ENCODE data around the gene CCDC57. TPM values are rescaled to one million over a fixed set of nuclear protein-coding genes. Genes with fewer than 3 reads are reported as not detected.
A peak's percentile ranks its signal among the peaks of the same experiment; 100 is the strongest.

CCDC57 gene
- total and polyA plus RNA-seq, 9 of the 15 experiments (the other 6 are each of a cell fraction or from before 2014, with no cell fraction given) = 0.83 to 36.2 (median 13.6) TPM

- TF ChIP-seq ERF (CRISPR knock-in tag; IDR thresholded peaks at IDR 0.05) (0 out of 2 replicates have a peak, but pooled peaks have one; percentile 16), TAL1 (IDR thresholded peaks at IDR 0.05) (no peak), TAF1 (IDR thresholded peaks at IDR 0.05; ENCODE audit: control insufficient read depth, extremely low read depth, insufficient read depth, low read length, severe bottlenecking) (peak; percentile 36), ZNF75A (CRISPR knock-in tag; IDR thresholded peaks at IDR 0.05) (no peak), ETV6 (IDR thresholded peaks at IDR 0.05; ENCODE audit: borderline replicate concordance in 1 of 2, low read depth in 2 of 2, low read length in 1 of 2) (no peak), ETV6 (CRISPR knock-in tag; IDR thresholded peaks at IDR 0.05; ENCODE audit: borderline replicate concordance) (0 out of 2 replicates have a peak, but pooled peaks have one; percentile 52), SIN3B (IDR thresholded peaks at IDR 0.05; ENCODE audit: low read depth) (peak; percentile 61), HMGN3 (IDR thresholded peaks at IDR 0.05; ENCODE audit: borderline replicate concordance, extremely low read depth, insufficient read length, low read depth, low read length) (peak; percentile 31), NFIX (CRISPR knock-in tag; IDR thresholded peaks at IDR 0.05; ENCODE audit: low read depth) (no peak), U2AF2 (optimal IDR thresholded peaks at IDR 0.05; ENCODE audit: low read depth, low read length) (no peak), PCBP1 (IDR thresholded peaks at IDR 0.05; ENCODE audit: low read depth, low read length, poor library complexity, severe bottlenecking) (peak; percentile 67), ZC3H11A (IDR thresholded peaks at IDR 0.05; ENCODE audit: low read depth, low read length) (no peak), KAT7 (CRISPR knock-in tag; IDR thresholded peaks at IDR 0.05; ENCODE audit: borderline replicate concordance) (0 out of 2 replicates have a peak, but pooled peaks have one; percentile 32)
- TF ChIP-seq, protein P1, sequence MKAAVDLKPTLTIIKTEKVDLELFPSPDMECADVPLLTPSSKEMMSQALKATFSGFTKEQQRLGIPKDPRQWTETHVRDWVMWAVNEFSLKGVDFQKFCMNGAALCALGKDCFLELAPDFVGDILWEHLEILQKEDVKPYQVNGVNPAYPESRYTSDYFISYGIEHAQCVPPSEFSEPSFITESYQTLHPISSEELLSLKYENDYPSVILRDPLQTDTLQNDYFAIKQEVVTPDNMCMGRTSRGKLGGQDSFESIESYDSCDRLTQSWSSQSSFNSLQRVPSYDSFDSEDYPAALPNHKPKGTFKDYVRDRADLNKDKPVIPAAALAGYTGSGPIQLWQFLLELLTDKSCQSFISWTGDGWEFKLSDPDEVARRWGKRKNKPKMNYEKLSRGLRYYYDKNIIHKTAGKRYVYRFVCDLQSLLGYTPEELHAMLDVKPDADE (conservative IDR thresholded peaks at IDR 0.05; ENCODE audit: control insufficient read depth, low read depth, low read length) = peak; percentile 25; the same call in 1 of the 2 replicates
- TF ChIP-seq, protein P2, sequence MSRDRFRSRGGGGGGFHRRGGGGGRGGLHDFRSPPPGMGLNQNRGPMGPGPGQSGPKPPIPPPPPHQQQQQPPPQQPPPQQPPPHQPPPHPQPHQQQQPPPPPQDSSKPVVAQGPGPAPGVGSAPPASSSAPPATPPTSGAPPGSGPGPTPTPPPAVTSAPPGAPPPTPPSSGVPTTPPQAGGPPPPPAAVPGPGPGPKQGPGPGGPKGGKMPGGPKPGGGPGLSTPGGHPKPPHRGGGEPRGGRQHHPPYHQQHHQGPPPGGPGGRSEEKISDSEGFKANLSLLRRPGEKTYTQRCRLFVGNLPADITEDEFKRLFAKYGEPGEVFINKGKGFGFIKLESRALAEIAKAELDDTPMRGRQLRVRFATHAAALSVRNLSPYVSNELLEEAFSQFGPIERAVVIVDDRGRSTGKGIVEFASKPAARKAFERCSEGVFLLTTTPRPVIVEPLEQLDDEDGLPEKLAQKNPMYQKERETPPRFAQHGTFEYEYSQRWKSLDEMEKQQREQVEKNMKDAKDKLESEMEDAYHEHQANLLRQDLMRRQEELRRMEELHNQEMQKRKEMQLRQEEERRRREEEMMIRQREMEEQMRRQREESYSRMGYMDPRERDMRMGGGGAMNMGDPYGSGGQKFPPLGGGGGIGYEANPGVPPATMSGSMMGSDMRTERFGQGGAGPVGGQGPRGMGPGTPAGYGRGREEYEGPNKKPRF (IDR thresholded peaks at IDR 0.05; ENCODE audit: low read depth, low read length) = peak; percentile 52; the same call in 1 of the 2 replicates
- TF ChIP-seq, protein P3, sequence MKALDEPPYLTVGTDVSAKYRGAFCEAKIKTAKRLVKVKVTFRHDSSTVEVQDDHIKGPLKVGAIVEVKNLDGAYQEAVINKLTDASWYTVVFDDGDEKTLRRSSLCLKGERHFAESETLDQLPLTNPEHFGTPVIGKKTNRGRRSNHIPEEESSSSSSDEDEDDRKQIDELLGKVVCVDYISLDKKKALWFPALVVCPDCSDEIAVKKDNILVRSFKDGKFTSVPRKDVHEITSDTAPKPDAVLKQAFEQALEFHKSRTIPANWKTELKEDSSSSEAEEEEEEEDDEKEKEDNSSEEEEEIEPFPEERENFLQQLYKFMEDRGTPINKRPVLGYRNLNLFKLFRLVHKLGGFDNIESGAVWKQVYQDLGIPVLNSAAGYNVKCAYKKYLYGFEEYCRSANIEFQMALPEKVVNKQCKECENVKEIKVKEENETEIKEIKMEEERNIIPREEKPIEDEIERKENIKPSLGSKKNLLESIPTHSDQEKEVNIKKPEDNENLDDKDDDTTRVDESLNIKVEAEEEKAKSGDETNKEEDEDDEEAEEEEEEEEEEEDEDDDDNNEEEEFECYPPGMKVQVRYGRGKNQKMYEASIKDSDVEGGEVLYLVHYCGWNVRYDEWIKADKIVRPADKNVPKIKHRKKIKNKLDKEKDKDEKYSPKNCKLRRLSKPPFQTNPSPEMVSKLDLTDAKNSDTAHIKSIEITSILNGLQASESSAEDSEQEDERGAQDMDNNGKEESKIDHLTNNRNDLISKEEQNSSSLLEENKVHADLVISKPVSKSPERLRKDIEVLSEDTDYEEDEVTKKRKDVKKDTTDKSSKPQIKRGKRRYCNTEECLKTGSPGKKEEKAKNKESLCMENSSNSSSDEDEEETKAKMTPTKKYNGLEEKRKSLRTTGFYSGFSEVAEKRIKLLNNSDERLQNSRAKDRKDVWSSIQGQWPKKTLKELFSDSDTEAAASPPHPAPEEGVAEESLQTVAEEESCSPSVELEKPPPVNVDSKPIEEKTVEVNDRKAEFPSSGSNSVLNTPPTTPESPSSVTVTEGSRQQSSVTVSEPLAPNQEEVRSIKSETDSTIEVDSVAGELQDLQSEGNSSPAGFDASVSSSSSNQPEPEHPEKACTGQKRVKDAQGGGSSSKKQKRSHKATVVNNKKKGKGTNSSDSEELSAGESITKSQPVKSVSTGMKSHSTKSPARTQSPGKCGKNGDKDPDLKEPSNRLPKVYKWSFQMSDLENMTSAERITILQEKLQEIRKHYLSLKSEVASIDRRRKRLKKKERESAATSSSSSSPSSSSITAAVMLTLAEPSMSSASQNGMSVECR (CRISPR knock-in tag; IDR thresholded peaks at IDR 0.05) = peak; percentile 30; the same call in 1 of the 2 replicates
Observed at GRCh38 chr17:82097184-82097918, 115.3 kb downstream of the CCDC57 start (continued).
